ENCODE measurements around the gene PIAS4. TPM values are rescaled to one million over a fixed set of nuclear protein-coding genes. Genes with fewer than 3 reads are reported as not detected.
A peak's percentile ranks its signal among the peaks of the same experiment; 100 is the strongest.

PIAS4 gene
- total RNA-seq, 1 experiment from 2014 or later = 29.3 TPM

- peaks cover 60% of the 10 kb centered on the region for H3K36me3 Mint-ChIP-seq (ENCODE audit: insufficient read depth, unreplicated experiment)
- no peaks in the 10 kb centered on the region for H3K9me3 Mint-ChIP-seq (ENCODE audit: low read depth, unreplicated experiment)
- no peak for TF ChIP-seq CTCF (IDR thresholded peaks at IDR 0.05; ENCODE audit: unreplicated experiment)
- H3K27ac Mint-ChIP-seq (ENCODE audit: unreplicated experiment) = peak overlapping the region; percentile 71
- no peaks in the 10 kb centered on the region for H3K4me1 Mint-ChIP-seq (ENCODE audit: low read depth, unreplicated experiment)
- H3K27me3 Mint-ChIP-seq (ENCODE audit: unreplicated experiment) = no peaks in the 10 kb centered on the region
- no TSS peak for BruUV-seq (replicated peaks)
- CTCF ChIA-PET = interaction anchor here (0.6 kb wide), 2 partner anchors 31 to 48 kb away, joined by 3 to 6 read pairs; no protein-coding TSS in a partner anchor
- no peak for DNase-seq
- intact Hi-C loops (cut with micrococcal nuclease; ENCODE audit: unreplicated experiment) = no loop called here
- H3K4me3 Mint-ChIP-seq (ENCODE audit: low read depth, unreplicated experiment) = peak overlapping the region; percentile 82
Measured at GRCh38 chr19:4064496-4065260, 57.1 kb downstream of the PIAS4 start.

- BruUV-seq (replicated peaks) = no TSS peak
Measured at GRCh38 chr19:4065430-4066175, 58.1 kb downstream of the PIAS4 start.

GRCh38 chr19:4066176-4066606, 58.7 kb downstream of the PIAS4 start:
- Mint-ChIP-seq H3K9me3 (ENCODE audit: low read depth, unreplicated experiment) (no peaks in the 10 kb centered on the region), H3K4me1 (ENCODE audit: low read depth, unreplicated experiment) (no peaks in the 10 kb centered on the region), H3K36me3 (ENCODE audit: insufficient read depth, unreplicated experiment) (peaks cover 51% of the 10 kb centered on the region), H3K27ac (ENCODE audit: unreplicated experiment) (peak overlapping the region; percentile 73), H3K4me3 (ENCODE audit: low read depth, unreplicated experiment) (peak overlapping the region; percentile 65), H3K27me3 (ENCODE audit: unreplicated experiment) (no peaks in the 10 kb centered on the region)
- intact Hi-C loops (cut with micrococcal nuclease; ENCODE audit: unreplicated experiment) = no loop called here
- no peak for DNase-seq
- CTCF ChIA-PET = no interaction called here
- no peak for TF ChIP-seq CTCF (IDR thresholded peaks at IDR 0.05; ENCODE audit: unreplicated experiment)
- no TSS peak for BruUV-seq (replicated peaks)

More at GRCh38 chr19:4065430-4066175, 58.1 kb downstream of the PIAS4 start:
- no peak for TF ChIP-seq CTCF (IDR thresholded peaks at IDR 0.05; ENCODE audit: unreplicated experiment)
- peaks cover 55% of the 10 kb centered on the region for H3K36me3 Mint-ChIP-seq (ENCODE audit: insufficient read depth, unreplicated experiment)
- H3K27me3 Mint-ChIP-seq (ENCODE audit: unreplicated experiment) = no peaks in the 10 kb centered on the region
- intact Hi-C loops (cut with micrococcal nuclease; ENCODE audit: unreplicated experiment) = no loop called here
- no peaks in the 10 kb centered on the region for H3K4me1 Mint-ChIP-seq (ENCODE audit: low read depth, unreplicated experiment)
- H3K9me3 Mint-ChIP-seq (ENCODE audit: low read depth, unreplicated experiment) = no peaks in the 10 kb centered on the region
- CTCF ChIA-PET = no interaction called here
- DNase-seq = peak; percentile 95
- no peak overlapping the region for H3K27ac Mint-ChIP-seq (ENCODE audit: unreplicated experiment)
- peak overlapping the region; percentile 65 for H3K4me3 Mint-ChIP-seq (ENCODE audit: low read depth, unreplicated experiment)

GRCh38 chr19:4066682-4067395, 59.3 kb downstream of the PIAS4 start, which contains the start of gene ZBTB7A:
Gene ZBTB7A, minus strand, starts transcription at chr19:4066899. Its CDS starts 11,667 bp downstream, at chr19:4055232.
- H3K4me3 Mint-ChIP-seq (ENCODE audit: low read depth, unreplicated experiment) = peak within 1 kb of the TSS; percentile 65
- H3K9me3 Mint-ChIP-seq (ENCODE audit: low read depth, unreplicated experiment) = no peaks in the 10 kb centered on the region
- CTCF ChIA-PET = no interaction called here
- no peaks in the 10 kb centered on the region for H3K27me3 Mint-ChIP-seq (ENCODE audit: unreplicated experiment)
- peak within 1 kb of the TSS; percentile 73 for H3K27ac Mint-ChIP-seq (ENCODE audit: unreplicated experiment)
- intact Hi-C loops (cut with micrococcal nuclease; ENCODE audit: unreplicated experiment) = no loop called here
- DNase-seq = peak; percentile 60
- TF ChIP-seq CTCF (IDR thresholded peaks at IDR 0.05; ENCODE audit: unreplicated experiment) = no peak
- H3K36me3 Mint-ChIP-seq (ENCODE audit: insufficient read depth, unreplicated experiment) = peaks cover 44% of the 10 kb centered on the region
- no peaks in the 10 kb centered on the region for H3K4me1 Mint-ChIP-seq (ENCODE audit: low read depth, unreplicated experiment)
- no TSS peak for BruUV-seq (replicated peaks)

Measured in Calu3 (cell line).